Psoas muscle (tissue), 8 donors: ENCODE data around the gene CDK14. TPM values are rescaled to one million over a fixed set of nuclear protein-coding genes. Genes with fewer than 3 reads are reported as not detected.

Source experiments
- ATAC-seq, 4 donors: fragments of 200-7000 bp; cut with Tn5 transposase; one replicate each; pipeline ENCODE4 v1.9.1; 2020; ENCODE audit warnings: moderate library complexity in 3 of 4, mild to moderate bottlenecking in 2 of 4
- DNase-seq, 2 donors: peaks; one replicate each; pipeline ENCODE4 v3.0.0-alpha.2; 2020
- H3K27ac ChIP-seq: fragments of 200-600 bp; one replicate; pipeline ENCODE4 v1.8.0; 2022
- H3K27me3 ChIP-seq, 3 donors: fragments of 200-600 bp in 1 of 3; one replicate each; pipeline versions ENCODE4 v1.6.1 to v1.8.0; 2013 to 2022; ENCODE audit warnings: low read length in 2 of 3, mild to moderate bottlenecking in 2 of 3, moderate library complexity in 1 of 3; ENCODE audit not compliant: insufficient read depth in 3 of 3
- H3K36me3 ChIP-seq, 2 donors: fragments of 200-600 bp in 1 of 2; one replicate each; pipeline versions ENCODE4 v1.6.1 to v1.8.0; 2013 to 2022; ENCODE audit warnings: low read depth in 1 of 2, mild to moderate bottlenecking in 1 of 2, moderate library complexity in 1 of 2; ENCODE audit not compliant: insufficient read depth in 1 of 2
- H3K4me1 ChIP-seq: fragments of 200-600 bp; one replicate; pipeline ENCODE4 v1.8.0; 2022
- H3K4me3 ChIP-seq: fragments of 200-600 bp; one replicate; pipeline ENCODE4 v1.8.0; 2022; ENCODE audit warnings: mild to moderate bottlenecking
- H3K9me3 ChIP-seq: fragments of 200-600 bp; one replicate; pipeline ENCODE4 v1.8.0; 2022
- CTCF ChIP-seq: fragments of 200-600 bp; IDR thresholded peaks from one replicate; pipeline ENCODE4 v1.8.0; 2022; ENCODE audit warnings: antibody characterized with exemption
- WGBS, 3 donors: extraction: QIAGEN DNeasy Blood & Tissue Kit; methylation state at CpG; one replicate each; pipeline versions ENCODE4 v1.1.6 to v1.1.7; 2013; 5-methylcytosine and 5-hydroxymethylcytosine counted together
- intact Hi-C, 2 donors: fragments of 100-400 bp; cut with DNase I; formaldehyde crosslinking; loops; one replicate each; pipeline versions ENCODE4 v1.11.0 to v1.14.2; 2022
- polyA plus RNA-seq, 3 donors: library from polyadenylated mRNA; stranded (reverse); fragments of 200-250 nt; gene quantifications; one replicate each; pipeline ENCODE4 v1.2.3, GENCODE V29; 2013
- total RNA-seq, 4 donors: library from RNA; stranded (reverse); fragmentation: NEBNext Ultra II Directional in 2 of 4; extraction: Animal tissue kit (Norgen Biotek cat#: 25700) in 2 of 4; gene quantifications; one replicate each; pipeline versions ENCODE4 v1.2.1 to v1.2.4, GENCODE V29; 2021 to 2023
- donor health status: healthy with polysubstance abuse.
- donor health status: DM: no; HTN: no; CAD: no; lungs with moderate emphysema.
- donor health status: Bipolar disorder and iron deficiency.
- donor health status: healthy.
- donor health status: DM: yes; HTN: yes; CAD: no.
- donor health status: DM: no; HTN: no; CAD: no.
- donor health status: DM: no; HTN: no; CAD: no.
- donor health status: DM: yes; HTN: yes; CAD: no.

The CDK14 gene
- total and polyA plus RNA-seq, 7 donors, result 1.7 to 16.6 (median 10.6) TPM

DNA sequence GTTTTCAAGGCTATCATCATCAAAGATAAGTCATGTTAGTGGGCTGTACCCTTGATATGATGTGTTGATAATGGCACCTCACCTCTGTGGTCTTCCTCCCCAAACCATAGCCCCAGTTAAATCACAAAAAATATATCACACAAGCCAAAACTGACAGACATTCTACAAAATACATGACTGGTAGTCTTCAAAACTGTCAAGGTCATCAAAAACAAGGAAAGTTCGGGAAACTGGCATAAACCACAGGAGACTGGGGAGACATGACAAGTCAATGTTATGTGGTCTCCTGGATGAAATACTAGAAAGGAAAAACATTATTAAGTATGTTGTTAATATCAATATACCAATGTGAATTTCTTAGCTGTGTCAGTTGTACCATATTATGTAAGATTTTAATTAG is 388.6 kb downstream of the CDK14 start:
- intact Hi-C loops, result no loop called here
- H3K36me3 ChIP-seq, result peaks cover 0 to 4% of the 10 kb centered on the region in 2 donors
- H3K27ac ChIP-seq, result no peak overlapping the region
- no peaks in the 10 kb centered on the region for H3K4me1 ChIP-seq
- TF ChIP-seq CTCF, result no peak
- DNase-seq (no peak), ATAC-seq (no peak)
- 91 to 96% (median 94%) methylated on average over 1 of the region's 1 CpG for WGBS, 3 donors
- H3K4me3 ChIP-seq, result no peak overlapping the region
- H3K27me3 ChIP-seq, result no peaks in the 10 kb centered on the region
- no peaks in the 10 kb centered on the region for H3K9me3 ChIP-seq

DNA sequence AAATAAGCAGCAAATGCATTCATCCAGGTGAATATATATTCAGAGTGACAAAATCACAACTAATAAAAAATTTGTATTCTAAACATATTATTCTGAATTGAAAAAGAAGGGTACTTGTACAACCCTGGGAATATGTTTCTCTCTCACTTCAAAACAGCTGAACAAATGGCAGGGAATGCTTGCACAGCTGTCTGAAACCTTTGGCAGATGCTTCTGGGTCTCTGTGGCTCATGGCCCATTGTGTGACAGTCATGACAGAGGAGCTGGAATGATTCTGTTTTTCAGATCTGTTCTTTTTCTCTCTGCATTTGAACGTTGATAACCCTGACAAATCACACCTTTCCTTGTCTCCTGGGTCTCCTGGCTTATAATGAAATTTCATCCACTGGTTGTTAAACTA is 392.4 kb downstream of the CDK14 start:
- peaks cover 0 to 4% of the 10 kb centered on the region in 2 donors for H3K36me3 ChIP-seq
- no peak for DNase-seq
- no peak for TF ChIP-seq CTCF
- no peak for ATAC-seq
- no peaks in the 10 kb centered on the region for H3K4me1 ChIP-seq
- intact Hi-C loops, result no loop called here
- H3K27ac ChIP-seq, result no peak overlapping the region
- no peaks in the 10 kb centered on the region for H3K9me3 ChIP-seq
- H3K4me3 ChIP-seq, result no peak overlapping the region
- WGBS, 3 donors, result 17 to 26% (median 25%) methylated on average over 1 of the region's 1 CpG
- no peaks in the 10 kb centered on the region for H3K27me3 ChIP-seq

GRCh38 chr7:90988996-90989765 is 393.1 kb downstream of the CDK14 start:
- Histone ChIP-seq H3K36me3 (peaks cover 0 to 4% of the 10 kb centered on the region in 2 donors), H3K9me3 (no peaks in the 10 kb centered on the region), H3K27ac (no peak overlapping the region), H3K27me3 (no peaks in the 10 kb centered on the region), H3K4me1 (no peaks in the 10 kb centered on the region), H3K4me3 (no peak overlapping the region)
- intact Hi-C loops, result no loop called here
- ATAC-seq, result no peak
- DNase-seq, result no peak
- TF ChIP-seq CTCF, result no peak
- WGBS, 3 donors, result 60 to 78% (median 62%) methylated on average over 5 of the region's 5 CpGs

DNA sequence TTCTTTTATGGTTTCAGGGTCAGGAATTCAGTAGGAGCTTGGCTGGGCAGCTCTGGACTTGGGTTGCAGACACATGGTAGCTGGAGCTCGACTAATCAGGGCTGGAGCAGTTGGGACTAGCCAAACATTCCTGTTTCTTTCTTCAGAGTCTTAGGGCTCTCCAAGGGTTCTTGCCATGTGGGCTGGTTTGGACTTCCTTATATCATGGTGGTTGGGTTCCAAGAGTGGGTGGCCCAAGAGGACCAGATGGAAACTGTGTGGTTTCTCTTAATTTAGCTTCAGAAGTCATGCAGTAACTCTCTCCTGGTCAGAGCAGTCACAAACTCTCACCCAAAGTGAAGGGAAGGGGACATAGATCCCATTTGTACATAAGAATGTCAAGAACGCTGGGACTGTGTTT is 398.0 kb downstream of the CDK14 start:
- no peaks in the 10 kb centered on the region for H3K4me1 ChIP-seq
- no peak overlapping the region for H3K4me3 ChIP-seq
- intact Hi-C loops, result no loop called here
- no peak overlapping the region for H3K27ac ChIP-seq
- no peaks in the 10 kb centered on the region for H3K27me3 ChIP-seq
- H3K36me3 ChIP-seq, result no peaks in the 10 kb centered on the region
- TF ChIP-seq CTCF, result no peak
- WGBS, 3 donors, result 38 to 51% (median 48%) methylated on average over 2 of the region's 2 CpGs
- no peak for DNase-seq
- H3K9me3 ChIP-seq, result no peaks in the 10 kb centered on the region
- ATAC-seq, result no peak

DNA sequence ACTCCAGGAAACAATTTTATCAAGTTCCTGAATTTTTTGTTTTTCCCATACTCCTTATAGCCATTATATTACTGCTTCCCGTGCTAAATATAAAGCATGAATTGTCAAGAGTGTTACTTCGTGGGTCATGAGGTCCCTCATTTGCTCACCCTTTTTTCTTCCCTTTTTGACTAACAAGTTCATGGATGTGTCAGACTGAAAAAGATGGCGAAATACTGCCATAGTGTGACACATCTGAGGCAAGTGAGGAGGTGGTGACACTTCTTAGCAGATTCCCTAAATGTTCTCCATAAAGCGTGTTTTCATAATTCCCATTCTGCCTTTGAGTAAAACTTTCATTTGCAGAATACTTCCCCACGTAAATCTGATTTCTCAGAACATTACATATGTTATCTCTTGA is 398.5 kb downstream of the CDK14 start:
- Histone ChIP-seq H3K27me3 (no peaks in the 10 kb centered on the region), H3K36me3 (no peaks in the 10 kb centered on the region), H3K4me1 (no peaks in the 10 kb centered on the region), H3K27ac (no peak overlapping the region), H3K4me3 (no peak overlapping the region), H3K9me3 (no peaks in the 10 kb centered on the region)
- DNase-seq (no peak), ATAC-seq (no peak)
- TF ChIP-seq CTCF, result no peak
- intact Hi-C loops, result no loop called here
- WGBS, 3 donors, result 82 to 87% (median 83%) methylated on average over 5 of the region's 5 CpGs
